HG03442 (cell line): Measurements from ENCODE around the gene PHC2.
"Not testable (repeated sequence)": the region's sequence is repeated elsewhere in the genome, so short reads cannot be mapped to it uniquely, and the experiment has no call there.

ENCODE experiments used
- ATAC-seq: cut with Tn5 transposase; IDR thresholded peaks from one replicate; pipeline ENCODE4 v1.9.1; 2021; ENCODE audit warnings: mild to moderate bottlenecking, moderate library complexity; ENCODE audit not compliant: unreplicated experiment

The PHC2 gene

GRCh38 chr1:33319186-33319948, 111.5 kb downstream of the PHC2 start:
- ATAC-seq, result no peak

- ATAC-seq, result no peak
These were observed 112.9 kb downstream of the PHC2 start for GRCh38 chr1:33317946-33318345.

- no peak for ATAC-seq
These were observed 113.5 kb downstream of the PHC2 start for GRCh38 chr1:33317354-33317753.

- ATAC-seq, result no peak
These were observed 114.3 kb downstream of the PHC2 start for GRCh38 chr1:33316601-33317000.

- no peak for ATAC-seq
These were observed 116.5 kb downstream of the PHC2 start for GRCh38 chr1:33314416-33314815.

- ATAC-seq, result no peak
These were observed 118.5 kb downstream of the PHC2 start for GRCh38 chr1:33312413-33312749.

GRCh38 chr1:33311706-33312412, 119.0 kb downstream of the PHC2 start:
- ATAC-seq, result no peak

GRCh38 chr1:33310702-33311101, 120.2 kb downstream of the PHC2 start:
- no peak for ATAC-seq

GRCh38 chr1:33309351-33309750, 121.5 kb downstream of the PHC2 start:
- not testable (repeated sequence) for ATAC-seq

GRCh38 chr1:33307494-33307864, 123.4 kb downstream of the PHC2 start:
- no peak for ATAC-seq

- no peak for ATAC-seq
These were observed 124.0 kb downstream of the PHC2 start for GRCh38 chr1:33306653-33307493.

GRCh38 chr1:33305816-33306652, 124.9 kb downstream of the PHC2 start:
- no peak for ATAC-seq

- ATAC-seq, result no peak
These were observed 125.9 kb downstream of the PHC2 start for GRCh38 chr1:33305016-33305415.

- no peak for ATAC-seq
These were observed 128.6 kb downstream of the PHC2 start for GRCh38 chr1:33302325-33302724.

GRCh38 chr1:33301273-33301984, 129.5 kb downstream of the PHC2 start:
- ATAC-seq, result no peak

- no peak for ATAC-seq
These were observed 130.2 kb downstream of the PHC2 start for GRCh38 chr1:33300673-33301072.

- no peak for ATAC-seq
These were observed 131.3 kb downstream of the PHC2 start for GRCh38 chr1:33299461-33300155.

GRCh38 chr1:33298623-33299277, 132.1 kb downstream of the PHC2 start:
- no peak for ATAC-seq
